HG02840 (cell line): ENCODE data around the gene IL16.

Experiments
- ATAC-seq: cut with Tn5 transposase; IDR thresholded peaks from one replicate; pipeline ENCODE4 v1.9.1; 2021; ENCODE audit warnings: mild to moderate bottlenecking, moderate library complexity, moderate number of reproducible peaks; ENCODE audit not compliant: unreplicated experiment, low FRiP score

Gene IL16

DNA sequence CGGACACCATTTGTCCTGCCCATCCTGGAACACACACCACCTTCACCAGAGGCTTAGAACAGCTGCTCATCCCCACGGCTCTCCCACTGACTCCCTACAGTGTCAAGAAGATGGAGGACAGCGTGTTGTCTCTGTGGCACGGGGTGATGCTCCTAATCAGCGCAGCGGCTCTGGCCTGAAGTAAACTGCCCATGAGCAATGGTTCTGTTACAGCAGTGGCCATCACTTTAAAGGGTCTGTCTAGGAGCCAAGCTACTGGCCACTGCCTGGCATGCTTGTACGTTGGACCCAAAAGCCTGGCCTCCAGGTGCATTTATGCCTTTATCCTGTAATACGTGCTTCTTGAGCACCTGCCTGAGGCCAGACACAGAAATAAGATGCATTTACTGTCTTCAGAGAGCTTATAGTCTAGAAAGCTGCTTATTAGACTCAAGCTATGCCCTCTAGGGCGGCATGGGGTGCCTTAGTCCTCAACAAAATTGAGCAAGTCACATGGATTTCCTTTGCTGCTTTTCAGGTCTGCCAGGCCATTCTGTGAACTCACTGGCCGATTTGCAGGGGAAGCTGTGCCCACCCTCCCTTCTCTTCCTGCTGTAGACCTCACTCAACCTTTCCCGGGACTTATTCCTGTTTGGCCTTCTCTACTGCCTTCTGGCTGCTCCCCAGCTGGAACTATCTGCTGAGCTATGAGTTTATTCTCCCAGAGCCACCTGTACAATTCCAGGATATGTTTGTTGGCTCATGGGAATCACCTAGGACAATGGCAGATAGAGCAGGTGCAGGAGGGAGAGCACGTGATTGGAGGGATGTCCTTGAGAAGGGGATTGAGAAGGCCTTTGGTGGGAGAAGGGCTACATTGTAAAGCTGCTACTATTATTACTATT lies 75.3 kb downstream of the IL16 start:
- ATAC-seq, result no peak

DNA sequence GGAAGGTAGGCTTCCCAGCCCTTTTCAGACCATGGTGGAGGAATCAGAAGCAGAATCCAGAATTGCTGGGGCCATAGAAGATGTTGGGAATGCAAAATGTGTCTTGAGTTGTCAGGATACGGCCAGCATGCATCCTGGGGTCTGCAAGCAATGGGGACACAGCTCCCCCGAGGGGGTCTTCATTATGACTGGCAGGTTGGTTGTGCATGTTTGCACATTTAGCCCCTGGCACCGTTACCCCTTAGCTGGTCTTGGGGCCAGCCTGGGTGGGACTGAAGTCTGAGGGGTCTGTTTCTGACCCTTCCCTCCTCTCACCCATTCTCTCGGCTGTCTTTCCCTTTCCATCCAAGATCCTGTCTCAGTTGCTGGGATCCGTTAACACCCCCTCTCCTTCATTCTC lies 76.5 kb downstream of the IL16 start:
- no peak for ATAC-seq

DNA sequence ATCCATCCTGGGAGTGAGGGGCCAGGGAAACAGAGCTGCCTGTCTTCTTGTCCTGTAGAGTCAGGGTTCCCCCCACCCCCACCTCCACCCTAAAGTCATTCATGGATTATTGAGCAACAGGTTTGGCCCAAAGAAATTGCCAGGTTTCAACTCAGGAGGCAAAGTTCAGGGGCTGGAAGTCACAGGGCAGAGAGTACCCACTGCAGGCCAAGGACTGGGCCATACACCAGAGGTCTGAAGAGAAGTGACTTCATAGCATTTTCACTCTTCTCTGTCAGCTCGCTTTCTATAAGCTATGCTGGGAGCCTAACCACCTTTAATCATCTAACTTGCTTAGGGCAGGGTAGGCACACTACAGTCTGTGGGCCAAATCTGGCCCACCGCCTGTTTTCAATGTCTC lies 77.2 kb downstream of the IL16 start:
- no peak for ATAC-seq

DNA sequence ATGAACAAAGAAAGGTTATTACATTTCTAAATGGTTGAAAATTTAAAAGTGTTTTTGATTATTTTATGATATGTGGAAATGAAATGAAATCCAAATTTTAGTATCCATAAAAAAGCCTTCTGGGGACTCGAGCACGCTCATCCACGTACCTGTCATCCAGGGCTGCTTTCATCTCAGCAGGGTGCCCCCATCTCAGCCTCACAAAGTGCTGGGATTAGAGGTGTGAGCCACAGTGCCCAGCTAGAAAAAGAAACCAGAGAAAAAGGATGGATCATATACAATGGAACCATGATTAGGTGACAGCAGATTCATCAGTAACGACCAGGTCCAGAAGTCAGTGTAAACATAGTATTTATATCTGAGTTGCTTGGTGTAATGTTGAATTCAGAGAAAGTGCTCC lies 77.6 kb downstream of the IL16 start:
- no peak for ATAC-seq

DNA sequence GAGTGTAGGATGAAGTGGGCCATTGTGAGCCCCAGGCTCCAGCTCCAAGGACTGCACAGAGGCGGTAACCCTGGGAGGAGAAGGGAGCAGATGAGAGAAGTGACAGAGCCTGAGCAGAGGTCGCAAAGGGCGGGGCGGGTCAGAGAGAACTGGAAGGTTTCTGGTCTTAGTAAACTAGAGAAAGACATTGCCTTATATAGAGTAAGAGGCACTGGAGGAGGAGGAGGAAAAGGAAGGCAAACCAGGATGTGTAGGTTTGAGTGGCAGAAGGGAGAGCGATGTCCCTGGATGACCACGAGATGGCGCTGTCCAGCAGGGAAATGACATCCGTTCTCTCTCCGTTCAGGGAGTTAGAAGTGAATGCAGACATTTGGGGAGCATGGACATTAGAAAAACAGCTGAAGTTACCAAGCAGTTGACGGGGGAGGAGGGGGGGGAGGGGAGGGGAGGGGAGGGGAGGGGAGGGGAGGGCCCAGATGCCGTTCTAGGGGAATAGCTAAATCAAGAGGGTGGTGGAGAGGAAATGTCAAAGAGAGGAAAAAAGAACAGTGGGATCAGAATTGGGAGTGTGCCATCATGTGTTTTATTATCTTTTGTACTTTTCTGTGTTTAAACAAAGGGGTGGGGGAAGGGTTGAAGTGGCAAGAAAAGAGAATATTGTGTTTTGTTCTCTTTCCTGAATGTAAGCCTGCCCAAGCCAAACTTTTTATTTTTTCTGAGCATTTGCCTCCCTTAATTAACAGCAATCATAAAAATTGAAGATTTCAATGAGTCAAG lies 78.4 kb downstream of the IL16 start:
- ATAC-seq, result no peak

DNA sequence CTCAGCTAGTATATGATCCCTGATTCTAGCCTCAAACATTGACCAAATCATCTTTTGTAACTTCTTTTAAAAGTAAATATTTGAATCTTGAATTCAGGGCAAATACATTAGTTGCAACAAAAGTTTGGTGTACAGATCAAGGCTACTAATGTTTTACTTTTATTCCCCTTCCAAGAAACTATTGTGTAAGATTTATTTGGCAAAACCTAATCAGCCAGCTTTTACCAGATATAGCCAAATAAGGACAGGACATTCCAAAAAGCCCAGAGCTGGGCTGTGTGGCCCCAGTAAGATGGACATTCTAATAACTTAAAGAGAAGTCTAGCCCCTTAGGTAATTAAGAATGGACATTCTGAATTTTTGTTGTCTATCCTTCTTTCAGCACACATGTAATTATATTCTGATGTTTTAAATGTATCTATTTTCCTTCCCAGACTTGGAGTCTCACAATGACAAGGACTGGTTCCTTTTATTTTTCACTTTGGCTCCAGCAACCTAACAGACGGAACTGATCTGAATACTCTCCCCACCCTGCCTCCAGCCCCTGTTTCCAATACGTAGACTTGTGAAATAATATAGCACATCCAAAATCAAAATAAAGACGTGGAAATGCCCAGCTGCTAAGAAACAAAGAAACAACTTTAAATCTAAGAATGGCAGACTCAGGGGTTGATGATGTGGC lies 79.2 kb downstream of the IL16 start:
- no peak for ATAC-seq

DNA sequence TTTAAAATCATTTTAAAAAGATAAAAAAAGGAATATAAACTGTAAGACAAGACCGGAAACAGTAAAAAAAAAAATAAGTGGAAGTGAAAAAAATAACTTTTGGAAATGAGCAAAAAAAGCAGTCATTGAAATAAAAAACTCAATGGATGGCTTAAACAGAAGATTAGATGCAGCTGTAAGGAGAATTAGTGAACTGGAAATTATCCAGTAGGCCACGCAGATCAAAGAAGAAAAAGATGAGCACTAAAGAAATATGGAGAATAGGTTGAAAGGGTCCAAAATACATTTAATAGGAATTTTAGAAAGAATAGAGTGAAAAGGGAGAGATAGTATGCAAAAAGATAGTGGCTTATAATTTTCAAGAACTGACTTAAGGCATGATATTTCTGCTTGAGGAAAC lies 80.3 kb downstream of the IL16 start:
- no peak for ATAC-seq

DNA sequence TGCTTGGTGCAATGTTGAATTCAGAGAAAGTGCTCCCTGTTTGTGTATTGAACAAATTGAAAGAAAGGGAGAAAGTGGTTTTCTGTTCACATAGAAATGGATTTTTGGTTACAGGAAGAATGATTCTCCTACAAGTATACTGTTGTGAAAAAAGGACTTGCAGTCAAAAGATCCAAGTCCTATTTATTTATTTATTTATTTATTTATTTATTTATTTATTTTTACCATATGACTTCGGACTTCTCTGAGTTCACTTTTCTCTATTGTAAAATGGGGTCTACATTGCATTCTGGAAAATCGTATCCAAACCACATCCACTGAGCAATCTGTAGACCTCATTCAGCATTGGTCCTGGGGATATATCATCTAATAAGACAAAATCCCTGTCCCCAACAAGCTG lies 81.2 kb downstream of the IL16 start:
- ATAC-seq, result no peak

DNA sequence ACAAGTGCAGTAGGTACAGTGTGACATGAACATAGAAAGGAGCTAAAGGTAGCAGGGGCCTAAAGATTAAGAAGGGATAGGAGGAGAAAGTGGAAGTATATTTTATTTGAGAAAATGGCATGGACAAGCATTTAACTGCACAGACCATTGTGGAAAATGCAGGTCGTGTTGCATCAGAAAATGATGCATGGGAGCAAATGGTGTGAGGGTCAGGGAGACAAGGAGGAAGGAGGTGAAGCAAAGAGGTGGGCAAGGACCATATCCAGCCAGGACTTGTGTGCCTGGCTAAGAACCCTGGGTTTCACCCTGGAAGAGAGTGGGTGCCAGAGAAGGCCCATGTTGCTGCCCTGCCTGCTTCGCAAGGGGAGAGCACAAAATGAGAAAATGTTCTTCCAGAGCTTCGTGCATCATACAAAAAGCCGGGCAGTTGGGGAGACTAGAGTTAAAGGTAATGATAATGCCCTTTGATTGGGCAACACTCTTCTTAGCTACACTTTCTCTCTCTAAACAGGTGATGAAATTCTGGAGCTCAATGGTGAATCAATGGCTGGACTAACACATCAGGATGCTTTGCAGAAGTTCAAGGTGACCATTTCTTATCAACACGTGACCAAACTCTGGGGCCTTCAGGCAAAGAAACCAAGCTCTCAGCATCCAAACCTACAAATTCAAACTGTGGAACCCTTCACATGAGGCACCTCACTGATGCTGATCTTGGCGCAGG lies 81.8 kb downstream of the IL16 start:
- ATAC-seq, result no peak

DNA sequence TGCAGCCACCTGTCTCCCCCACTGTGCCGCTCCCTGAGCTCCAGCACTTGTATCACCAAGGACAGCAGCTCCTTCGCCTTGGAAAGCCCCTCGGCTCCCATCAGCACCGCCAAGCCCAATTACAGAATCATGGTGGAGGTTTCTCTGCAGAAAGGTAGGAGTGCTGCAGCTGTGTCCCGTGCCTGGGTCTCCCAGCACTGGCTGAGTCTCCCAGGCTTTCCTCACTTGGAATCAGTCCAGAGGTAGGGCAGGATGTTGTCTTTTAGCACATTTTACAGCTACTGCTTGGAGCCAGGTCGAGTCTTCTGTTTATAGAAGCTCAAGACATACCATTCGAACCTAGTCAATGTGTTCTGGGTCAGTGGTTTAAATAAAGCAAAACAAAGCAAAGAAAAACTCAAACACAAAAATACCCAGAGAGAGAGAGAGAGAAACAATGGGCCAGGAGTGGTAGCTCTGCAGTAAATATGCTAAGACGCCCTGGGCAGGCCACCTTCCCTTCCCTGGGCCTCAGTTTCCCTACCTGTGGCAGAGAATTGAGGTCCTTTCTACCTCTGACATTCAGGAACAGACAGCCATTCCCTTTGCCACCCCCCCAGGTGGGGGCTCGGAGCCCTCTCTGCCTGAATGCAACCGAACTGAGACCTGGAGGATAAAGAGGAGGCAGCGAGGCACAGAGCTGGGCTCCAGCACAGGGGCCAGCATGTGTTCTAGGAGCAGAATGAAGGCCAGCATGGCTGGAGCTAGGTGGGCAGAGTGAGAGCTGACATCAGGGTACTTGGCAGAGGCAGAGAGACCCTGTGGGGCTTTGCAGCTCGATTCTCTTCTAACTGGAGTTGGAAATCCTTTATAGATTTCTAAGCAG lies 83.2 kb downstream of the IL16 start:
- ATAC-seq, result no peak

DNA sequence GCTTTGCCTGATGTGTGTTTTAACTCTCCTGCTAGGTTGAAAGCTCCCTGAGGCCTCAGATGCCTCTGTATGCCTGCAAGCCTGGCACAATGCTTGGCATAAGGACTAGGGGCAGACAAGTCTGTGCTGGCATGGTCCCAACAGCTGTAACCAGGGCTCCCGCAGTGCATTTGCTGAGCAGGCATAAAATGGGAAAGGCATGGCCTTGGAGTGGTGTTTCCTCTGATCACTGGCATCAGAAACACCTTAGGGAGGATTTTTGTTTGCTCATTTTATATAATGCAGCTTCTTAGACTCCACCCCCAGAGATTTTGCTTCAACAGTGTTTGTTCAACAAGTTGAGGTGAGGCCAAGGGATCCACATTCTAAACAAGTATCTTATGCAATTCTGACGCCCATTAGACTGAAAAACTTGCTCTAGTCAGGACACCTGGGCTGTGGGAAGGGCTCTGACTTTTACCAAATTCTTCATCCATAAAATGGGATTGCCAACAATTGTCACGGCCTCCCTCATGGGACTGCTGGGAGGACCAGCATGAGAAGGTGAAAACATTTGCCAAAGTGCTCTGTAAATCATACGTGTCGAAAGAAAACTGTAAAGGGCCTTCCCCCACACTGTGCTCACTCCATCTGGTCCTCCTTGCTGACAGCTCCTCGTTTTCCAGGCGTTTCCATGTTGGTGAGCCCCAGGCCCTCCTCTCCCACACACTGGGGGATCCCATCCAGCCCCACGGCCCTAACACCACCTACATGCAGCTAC lies 84.2 kb downstream of the IL16 start:
- no peak for ATAC-seq

DNA sequence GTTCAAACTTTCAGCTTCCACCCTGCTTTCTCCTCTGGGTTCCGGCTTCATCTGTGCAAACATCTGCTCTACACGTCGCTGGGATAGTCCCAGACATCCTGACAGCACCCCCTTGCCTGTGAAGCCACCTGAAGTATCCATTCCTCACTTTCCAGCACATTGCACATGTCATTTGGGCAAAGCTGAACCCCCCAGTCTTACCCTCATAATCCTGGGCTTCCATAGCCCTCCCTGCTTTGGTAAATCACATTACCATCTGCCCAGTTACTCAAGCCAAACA lies 84.7 kb downstream of the IL16 start:
- no peak for ATAC-seq

DNA sequence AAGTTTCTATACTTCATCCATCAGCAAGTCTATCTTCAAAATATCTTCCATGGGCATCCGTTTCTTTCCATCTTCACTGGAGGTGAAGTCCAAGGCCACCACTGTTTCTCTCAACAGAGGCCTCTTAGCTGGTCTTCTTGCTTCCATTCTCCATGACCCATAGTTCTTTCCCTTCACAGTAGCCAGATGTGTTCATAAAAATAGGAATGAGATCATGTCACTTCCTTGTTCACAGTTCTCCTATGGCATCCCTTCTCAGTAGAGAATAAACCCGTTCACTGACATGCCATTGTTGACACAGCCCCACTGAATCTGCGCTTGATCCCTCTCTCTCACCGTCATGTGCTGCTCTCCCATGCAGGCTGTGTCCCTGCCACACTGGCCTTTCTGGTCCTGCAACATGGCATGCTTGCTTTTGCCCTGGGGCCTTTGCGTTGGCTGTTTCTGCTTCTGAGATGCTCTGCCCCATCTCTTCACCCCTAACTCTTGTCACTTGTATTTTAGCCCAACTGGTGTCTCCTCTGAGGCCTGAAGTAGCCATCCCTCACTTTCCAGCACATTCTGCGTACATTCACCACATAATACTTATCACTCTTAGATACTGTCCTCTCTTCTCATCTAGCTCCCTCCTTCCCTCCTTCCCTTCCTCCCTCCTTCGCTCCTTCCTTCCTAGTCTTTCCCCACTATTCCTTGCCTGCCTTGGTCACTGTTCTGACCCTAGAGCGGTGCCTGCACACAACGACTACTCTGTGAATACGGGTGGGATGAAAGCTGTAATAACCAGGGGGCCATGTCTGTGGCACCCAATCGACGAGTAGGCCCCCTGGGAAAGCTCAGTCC lies 85.3 kb downstream of the IL16 start:
- no peak for ATAC-seq

DNA sequence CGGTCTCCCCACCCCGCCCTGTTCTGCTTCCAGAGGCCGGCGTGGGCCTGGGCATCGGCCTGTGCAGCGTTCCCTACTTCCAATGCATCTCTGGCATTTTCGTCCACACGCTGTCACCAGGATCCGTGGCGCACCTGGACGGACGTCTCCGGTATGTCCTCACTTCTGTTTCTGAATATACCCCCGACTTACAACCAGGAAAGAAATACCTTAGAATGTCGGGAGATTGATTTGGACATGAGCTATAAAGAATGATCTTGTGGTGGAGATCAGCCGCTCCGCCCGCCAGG lies 85.9 kb downstream of the IL16 start:
- ATAC-seq, result no peak

DNA sequence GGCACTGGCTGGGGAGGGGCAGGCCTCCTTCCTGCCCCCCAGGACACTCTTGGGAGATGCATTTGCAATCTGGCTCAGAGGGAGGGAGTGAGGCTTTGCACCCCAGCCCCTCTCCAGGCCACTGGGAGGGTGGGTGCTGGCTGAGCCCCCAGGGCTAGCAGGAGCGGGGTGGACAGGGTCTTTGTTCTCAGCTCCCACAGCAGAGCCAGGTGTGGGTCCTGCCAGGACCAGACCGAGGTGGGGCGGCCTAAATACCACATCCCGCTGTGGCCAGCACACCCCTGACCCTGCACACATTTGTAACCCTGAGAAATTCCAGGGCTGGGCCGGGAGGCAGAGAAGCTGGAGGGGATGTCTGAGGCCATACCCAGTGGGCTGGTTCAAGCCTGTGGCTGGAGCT lies 86.2 kb downstream of the IL16 start:
- no peak for ATAC-seq

DNA sequence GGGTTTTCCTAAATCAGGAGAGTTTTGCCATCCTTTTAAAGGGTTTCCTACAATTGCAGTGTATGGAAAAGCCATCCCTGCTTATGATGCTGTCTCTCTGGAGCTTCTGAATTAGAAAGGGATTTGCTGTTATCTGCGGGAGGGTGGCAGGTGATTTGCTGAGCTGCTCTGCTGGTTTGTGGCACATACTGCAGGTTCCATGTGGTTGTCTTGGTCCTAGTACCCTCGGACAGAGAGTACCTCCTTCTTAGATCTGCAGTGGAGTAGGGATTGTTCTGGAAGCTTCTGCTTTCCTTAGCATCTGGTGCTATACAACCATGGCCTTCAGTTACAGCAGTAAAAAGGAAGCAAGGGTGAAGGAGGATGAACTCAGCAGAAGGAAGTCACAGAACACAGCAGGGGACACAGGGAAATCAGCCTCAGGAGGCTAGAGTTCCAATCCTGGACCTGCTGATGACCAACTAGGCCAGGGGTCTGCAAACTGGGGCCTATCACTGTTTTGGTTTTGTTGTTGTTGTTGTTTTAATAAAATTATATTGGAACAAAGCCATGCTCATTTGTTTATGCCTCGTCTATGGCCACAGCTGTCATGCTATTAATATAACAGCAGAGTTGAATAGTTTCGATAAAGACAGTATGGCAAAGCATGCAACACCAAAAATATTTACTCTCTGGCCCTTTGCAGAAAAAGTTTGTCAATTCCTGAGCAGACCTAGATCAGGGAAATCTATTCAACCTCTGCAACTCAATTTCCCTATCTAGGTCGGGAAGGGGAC lies 87.8 kb downstream of the IL16 start:
- peak; percentile 63 for ATAC-seq

DNA sequence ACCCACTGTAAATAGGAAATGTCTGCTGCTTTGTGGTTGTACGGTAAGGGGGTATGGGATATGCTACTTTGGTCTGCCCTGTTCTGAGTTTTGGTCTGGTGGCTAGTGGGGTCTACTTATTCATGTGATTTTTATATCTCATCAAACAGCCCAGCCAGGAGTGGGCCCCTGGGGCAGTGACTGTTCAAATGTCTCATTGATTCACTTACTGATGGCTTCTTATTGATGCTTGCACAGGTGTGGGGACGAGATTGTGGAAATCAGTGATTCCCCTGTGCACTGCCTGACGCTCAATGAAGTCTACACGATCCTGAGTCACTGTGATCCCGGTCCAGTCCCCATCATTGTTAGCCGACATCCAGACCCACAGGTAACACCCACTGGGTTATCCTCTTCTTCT lies 88.8 kb downstream of the IL16 start:
- no peak for ATAC-seq

DNA sequence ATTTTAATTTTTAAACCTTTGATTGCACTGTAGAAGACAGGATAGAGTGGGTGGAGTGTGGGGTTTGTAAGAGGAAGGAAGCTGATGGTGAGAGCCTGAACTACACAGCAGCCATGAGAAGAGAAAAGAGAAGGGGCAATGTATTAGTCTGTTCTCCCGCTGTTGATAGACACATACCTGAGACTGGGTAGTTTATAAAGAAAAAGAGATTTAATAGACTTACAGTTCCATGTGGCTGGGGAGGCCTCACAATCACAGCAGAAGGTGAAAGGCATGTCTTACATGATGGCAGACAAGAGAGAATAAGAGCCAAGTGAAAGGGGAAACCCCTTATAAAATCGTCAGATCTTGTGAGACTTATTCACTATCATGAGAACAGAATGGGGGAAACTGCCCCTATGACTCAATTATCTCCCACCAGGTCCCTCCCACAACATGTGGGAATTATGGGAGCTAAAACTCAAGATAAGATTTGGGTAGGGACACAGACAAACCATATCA lies 90.0 kb downstream of the IL16 start:
- ATAC-seq, result no peak
